ENCODE data around the gene DVL1. TPM values are rescaled to one million over a fixed set of nuclear protein-coding genes. Genes with fewer than 3 reads are reported as not detected.

DVL1 gene
- total RNA-seq, 4 donors from 2014 or later, result 26.2 to 80.3 (median 39.5) TPM

DNA sequence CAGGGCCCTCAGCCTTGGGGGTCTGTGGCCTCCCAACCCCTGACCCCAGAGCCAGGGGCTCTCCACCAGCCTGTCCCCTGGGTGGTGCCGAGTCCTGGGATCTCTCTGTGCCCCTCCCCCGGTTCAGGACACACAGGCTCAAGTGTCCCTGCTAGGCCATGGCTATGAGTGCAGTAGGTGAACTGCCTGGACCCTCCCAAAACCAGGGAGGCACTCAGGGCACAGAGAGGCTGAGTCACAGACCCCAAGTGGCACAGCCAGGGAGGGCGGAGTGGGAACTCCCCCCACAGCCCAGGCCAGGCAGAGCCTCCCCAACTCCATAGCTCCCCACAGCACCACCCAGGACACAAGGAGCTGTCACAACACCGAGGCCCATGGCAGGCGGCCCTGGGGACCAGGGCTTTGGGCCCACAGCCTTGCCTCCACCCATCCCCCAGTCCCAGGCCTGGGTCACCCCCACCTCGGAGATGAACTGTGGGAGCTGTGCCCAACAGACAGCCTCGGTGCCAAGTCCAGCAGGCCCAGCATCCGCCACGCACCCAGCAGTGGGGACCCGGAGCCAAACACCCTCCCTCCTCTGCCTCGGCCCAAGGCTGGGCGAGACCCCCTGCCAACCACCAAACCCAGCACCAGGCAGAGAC, 3.2 kb downstream of the DVL1 start:
- TF ChIP-seq, protein P1, sequence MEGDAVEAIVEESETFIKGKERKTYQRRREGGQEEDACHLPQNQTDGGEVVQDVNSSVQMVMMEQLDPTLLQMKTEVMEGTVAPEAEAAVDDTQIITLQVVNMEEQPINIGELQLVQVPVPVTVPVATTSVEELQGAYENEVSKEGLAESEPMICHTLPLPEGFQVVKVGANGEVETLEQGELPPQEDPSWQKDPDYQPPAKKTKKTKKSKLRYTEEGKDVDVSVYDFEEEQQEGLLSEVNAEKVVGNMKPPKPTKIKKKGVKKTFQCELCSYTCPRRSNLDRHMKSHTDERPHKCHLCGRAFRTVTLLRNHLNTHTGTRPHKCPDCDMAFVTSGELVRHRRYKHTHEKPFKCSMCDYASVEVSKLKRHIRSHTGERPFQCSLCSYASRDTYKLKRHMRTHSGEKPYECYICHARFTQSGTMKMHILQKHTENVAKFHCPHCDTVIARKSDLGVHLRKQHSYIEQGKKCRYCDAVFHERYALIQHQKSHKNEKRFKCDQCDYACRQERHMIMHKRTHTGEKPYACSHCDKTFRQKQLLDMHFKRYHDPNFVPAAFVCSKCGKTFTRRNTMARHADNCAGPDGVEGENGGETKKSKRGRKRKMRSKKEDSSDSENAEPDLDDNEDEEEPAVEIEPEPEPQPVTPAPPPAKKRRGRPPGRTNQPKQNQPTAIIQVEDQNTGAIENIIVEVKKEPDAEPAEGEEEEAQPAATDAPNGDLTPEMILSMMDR (IDR thresholded peaks at IDR 0.05; ENCODE audit: low read depth), result no peak

DNA sequence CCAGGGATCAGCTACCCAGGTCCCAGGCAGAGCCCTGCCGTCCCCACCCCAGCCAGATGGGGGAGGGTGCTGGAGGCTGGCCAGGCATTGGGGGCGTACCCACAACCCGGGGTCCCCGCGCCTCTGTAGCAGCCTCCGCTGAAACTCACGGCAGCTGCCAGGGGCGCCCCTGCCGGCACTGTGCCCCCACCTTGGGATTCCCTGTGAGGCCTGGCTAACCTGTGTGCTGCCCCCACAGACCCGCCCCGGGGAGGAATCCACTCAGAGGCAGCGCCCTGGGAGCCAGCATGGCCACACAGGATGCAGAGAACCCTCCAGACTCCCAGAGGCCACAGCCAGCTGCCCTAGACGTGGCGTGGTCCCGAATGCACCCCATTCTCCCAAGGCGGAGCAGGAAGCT, 3.8 kb downstream of the DVL1 start:
- TF ChIP-seq, protein P1 (IDR thresholded peaks at IDR 0.05; ENCODE audit: low read depth), result no peak

DNA sequence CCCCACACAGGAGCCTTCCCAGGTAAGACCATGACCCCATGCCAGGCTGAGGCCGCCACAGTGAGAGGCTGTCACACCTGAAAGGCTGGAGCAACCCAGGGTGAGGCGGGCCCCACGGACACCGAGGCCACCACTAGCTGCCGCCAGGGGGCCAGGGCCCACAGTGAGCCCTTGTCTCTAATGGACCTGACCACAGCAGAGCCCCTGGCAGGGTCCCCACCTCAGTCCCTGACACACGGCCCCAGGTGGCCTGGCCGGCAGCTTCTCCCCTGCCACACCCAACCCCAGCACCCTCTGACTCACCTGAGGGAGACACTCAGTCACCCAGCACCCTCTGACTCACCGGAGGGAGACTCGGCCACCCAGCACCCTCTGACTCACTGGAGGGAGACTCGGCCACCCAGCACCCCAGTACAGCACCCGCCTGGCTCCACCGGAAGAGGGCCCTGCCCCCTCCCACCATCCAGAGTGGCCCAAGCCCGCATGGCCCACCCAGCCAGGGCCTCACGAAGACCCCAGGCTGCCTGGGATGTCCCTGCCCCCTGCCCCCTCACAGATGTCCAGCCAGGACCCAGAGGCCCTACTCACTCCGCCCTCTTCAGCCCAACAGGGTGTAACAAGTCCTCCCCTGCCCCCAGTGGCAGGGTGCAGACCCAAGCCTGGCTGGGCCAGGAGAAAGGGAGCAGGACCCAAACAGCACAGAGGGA, 4.4 kb downstream of the DVL1 start:
- TF ChIP-seq, protein P1 (IDR thresholded peaks at IDR 0.05; ENCODE audit: low read depth), result no peak

- TF ChIP-seq, protein P1 (IDR thresholded peaks at IDR 0.05; ENCODE audit: low read depth), result no peak
Measured at GRCh38 chr1:1343811-1344421, 5.3 kb downstream of the DVL1 start.

DNA sequence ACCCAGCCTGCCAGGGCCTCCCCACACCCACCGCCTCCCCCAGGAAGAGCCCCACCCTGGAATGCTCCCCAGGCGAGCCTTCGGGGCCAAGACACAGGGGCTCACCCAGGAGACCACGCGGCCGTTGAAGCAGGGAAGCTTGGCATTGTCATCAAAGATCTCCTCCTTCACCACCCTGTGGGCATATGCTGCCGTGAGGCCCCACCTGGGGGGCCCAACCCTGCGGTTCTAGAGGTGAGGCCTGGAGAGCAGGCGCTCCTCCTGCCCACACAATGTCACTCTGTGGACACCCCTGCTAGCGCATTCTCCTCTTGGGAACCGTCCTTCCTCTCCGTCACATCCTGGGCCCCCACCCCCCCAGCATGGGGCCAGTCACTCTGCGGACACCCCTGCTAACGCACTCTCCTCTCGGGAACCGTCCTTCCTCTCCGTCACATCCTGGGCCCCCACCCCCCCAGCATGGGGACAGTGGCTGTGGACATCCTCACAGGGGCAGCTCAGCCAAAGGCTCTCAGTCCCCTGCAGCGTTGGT, 6.6 kb downstream of the DVL1 start:
- TF ChIP-seq, protein P1 (IDR thresholded peaks at IDR 0.05; ENCODE audit: low read depth), result no peak

DNA sequence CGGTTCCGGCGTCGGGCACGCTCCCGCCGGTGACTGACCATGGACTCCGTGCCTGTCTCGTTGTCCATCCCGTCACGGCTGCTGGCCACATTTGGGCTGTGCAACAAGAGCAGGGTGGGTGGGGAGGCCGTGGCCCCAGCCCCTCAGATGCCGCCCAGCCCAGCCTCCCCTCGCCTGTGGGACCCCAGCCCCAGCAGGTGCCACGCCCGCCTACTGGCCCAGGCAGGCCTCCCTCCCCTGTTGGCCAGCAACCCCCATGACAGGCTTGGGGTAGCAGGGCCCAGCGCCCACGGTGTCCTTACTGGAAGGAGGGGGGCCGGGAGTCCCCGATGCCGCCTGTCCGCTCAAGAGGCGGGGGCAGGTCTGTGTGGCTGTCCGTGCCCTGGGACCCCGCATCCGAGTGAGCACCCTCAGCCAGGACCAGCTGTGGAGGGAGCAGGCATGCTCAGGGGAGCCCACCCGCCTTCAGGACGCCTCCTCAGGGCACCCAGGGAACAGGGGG, 7.1 kb downstream of the DVL1 start:
- TF ChIP-seq, protein P1 (IDR thresholded peaks at IDR 0.05; ENCODE audit: low read depth), result no peak

DNA sequence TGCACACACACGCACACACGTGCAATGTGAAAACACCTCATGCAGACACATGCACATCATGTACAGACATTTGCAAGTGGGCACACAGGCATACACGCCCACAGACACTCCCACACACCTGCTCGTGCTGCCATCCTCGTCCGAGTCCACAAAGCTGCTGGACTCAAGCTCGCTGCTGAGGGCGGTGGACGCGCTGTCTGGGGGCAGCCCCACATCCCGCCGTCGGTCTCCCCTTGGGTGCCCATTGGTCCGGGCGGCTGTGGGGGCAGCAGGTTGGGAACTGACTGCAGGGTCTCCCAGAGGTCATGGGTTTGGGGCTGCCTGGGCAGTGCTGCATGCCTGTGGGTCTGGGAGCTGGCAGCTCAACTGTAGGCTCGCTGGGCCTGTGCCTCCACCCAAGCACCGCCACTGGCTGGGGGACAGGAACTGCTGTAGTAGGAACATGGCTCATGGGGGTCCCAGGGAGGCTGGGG, 7.6 kb downstream of the DVL1 start:
- TF ChIP-seq, protein P1 (IDR thresholded peaks at IDR 0.05; ENCODE audit: low read depth), result no peak
